Left kidney (tissue), 2 donors: ENCODE results near the gene LCNL1. TPM values are rescaled to one million over a fixed set of nuclear protein-coding genes. Genes with fewer than 3 reads are reported as not detected.

Experiments used
- DNase-seq: peaks from one replicate; pipeline ENCODE4 v3.0.0-alpha.2; 2013
- polyA plus RNA-seq: library from polyadenylated mRNA; unstranded; fragments of 120-200 nt; gene quantifications from one replicate; pipeline ENCODE4 v1.2.1, GENCODE V29; 2013; ENCODE audit not compliant: insufficient read length

The LCNL1 gene
- polyA plus RNA-seq, 1 donor, result 0.43 TPM

DNA sequence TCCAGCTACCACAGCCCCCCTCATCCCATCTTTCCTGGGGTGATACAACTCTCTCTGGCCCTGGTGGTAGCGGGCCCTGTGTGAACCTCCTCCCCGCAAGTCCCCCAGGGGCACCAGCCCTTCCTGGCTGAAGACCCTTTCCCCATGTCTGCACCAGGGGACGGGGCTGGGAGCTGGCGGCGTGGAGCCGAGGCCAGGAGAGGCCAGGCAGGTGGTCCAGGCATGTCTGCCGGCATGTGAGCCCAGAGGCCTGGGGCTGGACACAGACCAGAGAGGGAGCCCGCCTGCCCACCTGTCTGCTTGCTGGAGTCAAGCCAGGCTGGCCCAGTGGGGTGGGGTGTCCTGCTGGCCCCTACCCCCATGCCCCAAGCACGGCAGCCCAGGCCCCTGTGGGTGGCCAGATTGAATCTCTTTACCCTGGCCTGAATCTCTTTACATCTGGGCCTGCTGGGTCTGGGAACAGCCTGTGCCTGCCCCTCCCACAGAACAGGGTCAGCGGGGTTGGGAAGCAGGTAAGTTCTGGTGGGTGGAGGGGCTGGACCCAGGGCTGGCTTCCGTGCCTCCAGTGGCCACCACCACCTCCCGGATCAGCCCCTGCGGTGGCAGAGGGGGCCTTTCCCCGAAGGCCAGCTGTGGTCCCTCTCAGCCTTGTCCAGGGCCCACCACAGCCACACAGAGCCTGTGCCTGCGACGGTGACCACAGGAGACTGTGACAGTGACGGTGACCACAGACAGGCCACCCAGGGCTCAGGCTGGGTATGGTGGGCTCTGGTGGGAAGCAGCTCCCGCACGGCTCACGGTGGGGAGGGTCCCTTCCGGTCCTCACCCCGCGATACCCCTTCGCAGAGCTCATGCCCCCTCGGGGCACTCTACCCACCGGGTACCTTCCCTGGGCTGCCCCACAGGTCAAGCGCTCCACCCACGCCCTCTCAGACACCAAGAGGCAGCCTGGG, 23.6 kb upstream of the LCNL1 start:
- DNase-seq, result no peak

DNA sequence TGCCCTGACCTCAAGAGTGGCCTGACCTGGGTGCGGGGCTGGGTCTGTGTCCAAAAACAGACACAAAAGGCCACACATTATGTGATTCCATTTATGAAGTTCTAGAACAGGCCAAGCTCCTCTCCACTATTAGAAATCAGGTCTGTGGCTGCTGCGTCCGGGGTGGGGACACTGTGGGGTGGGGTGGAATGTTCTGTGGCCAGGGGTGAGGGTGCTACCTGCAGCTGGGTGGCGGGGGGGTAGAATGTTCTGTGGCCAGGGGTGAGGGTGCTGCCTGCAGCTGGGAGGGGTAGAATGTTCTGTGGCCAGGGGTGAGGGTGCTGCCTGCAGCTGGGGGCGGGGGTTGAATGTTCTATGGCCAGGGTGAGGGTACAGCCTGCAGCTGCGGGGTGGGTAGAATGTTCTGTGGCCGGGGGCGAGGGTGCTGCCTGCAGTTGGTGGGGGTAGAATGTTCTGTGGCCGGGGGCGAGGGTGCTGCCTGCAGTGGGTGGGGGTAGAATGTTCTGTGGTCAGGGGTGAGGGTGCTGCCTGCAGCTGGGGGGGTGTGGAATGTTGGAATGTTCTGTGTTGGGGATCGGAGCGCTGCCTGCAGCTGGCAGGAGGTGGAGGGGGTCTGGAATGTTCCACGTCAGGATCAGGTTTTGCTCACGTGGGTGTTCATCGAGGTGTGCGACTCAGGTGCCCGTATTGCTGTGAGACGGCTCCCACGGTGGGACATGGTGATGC, 22.4 kb upstream of the LCNL1 start:
- no peak for DNase-seq

DNA sequence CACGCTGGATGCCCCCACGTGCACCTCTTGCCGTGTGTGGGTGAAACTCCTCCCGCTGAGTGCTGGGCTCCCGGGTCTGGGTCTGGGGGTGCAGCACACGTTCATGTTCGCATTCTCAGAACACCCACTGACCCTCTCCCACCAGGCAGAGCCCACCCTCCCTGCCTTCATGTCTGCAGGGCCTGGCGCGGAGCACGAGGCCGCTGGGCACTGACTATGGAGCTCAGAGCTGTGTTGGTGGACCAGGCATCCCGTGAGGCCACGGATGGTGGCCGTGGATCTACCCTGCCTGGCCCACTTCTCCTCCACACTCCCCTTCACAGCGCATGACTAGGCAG, 21.9 kb upstream of the LCNL1 start:
- no peak for DNase-seq

GRCh38 chr9:136961279-136962065, 21.3 kb upstream of the LCNL1 start:
- DNase-seq, result no peak

DNA sequence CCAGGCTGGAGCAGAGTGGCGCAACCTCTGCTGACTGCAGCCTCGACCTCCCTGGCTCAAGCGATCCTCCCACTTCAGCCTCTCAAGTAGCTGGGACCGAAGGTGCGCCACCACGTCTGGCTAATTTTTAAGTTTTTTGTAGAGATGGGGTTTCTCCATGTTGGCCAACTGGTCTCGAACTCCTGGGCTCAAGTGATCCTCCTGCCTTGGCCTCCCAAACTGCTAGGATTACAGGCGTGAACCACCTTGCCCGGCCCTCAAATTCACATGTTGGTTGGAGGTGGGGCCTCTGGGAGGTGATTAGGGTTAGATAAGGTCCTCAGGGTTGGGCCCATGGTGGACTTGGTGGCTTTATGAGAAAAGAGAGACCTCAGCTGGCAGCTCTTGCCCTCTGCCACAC, 20.6 kb upstream of the LCNL1 start:
- DNase-seq, result no peak

- DNase-seq, result no peak
Measured at GRCh38 chr9:136962701-136963248, 20.0 kb upstream of the LCNL1 start.

DNA sequence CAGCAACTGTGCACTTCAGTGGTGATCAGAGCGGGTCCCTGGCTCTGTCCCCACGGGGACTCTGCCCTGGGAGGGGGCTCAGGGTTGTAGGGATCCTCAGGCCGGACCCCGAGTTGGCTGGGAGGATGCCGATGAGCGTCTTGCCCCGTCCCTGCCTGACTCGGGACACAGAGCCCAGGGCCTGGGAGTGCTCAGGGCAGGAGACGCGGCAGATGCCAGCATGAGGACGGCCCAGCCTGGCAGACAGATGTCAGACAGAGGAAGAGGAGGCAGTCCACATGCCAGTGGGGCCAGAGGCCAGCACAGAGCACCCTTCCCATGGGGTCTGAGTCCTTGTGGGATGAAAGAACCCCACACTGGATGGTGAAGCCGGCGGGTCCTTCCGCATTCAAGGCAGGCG, 19.5 kb upstream of the LCNL1 start:
- DNase-seq, result no peak

DNA sequence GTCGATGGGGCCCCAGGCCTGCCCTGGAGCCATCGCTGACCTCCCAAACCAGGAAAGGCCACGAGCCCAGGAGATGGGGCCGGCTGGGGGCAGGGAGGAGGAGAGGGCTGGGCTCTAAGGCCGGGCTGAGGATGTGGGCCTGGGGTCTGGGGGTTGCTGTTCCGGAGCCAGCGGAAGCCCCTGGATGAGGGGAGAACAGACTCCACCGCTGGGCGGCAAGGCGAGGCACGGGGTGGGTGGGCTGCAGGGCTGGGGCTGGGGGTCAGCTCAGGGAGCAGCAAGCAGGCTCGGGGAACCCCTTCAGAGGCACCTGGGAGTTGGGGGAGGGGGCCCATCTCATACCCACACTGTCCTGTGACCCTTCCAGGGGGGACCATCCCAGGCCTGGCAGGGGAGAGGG, 19.0 kb upstream of the LCNL1 start:
- no peak for DNase-seq

- no peak for DNase-seq
Measured at GRCh38 chr9:136964171-136964689, 18.6 kb upstream of the LCNL1 start.

DNA sequence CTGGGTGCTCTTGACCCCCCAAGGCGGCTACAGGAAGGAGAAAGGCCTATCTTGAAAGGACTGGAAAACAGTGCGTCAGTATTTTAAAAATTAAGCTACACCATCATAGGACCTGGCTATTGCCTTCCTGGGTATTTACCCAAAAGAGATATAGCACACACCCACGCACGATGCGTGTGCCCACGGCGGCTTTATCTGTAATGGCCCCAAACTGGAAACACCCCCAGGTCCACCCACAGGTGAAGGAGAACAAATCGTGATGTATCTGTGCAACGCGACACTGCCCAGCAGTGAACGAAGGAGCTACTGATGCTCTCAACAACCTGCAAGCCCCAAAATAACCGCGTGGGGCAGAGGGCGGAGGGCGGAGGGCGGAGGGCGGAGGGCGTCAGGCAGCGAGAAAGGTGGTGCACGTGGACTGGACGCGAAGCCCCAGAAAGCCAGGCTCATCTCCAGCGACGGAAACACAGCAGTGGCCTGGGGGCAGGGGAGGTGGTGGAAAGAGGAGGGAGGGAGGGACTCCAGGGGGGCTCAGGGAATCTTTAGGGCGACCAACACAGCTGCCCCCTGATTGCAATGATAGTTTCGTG, 17.9 kb upstream of the LCNL1 start:
- no peak for DNase-seq

GRCh38 chr9:136965771-136966484, 16.9 kb upstream of the LCNL1 start:
- DNase-seq, result no peak

DNA sequence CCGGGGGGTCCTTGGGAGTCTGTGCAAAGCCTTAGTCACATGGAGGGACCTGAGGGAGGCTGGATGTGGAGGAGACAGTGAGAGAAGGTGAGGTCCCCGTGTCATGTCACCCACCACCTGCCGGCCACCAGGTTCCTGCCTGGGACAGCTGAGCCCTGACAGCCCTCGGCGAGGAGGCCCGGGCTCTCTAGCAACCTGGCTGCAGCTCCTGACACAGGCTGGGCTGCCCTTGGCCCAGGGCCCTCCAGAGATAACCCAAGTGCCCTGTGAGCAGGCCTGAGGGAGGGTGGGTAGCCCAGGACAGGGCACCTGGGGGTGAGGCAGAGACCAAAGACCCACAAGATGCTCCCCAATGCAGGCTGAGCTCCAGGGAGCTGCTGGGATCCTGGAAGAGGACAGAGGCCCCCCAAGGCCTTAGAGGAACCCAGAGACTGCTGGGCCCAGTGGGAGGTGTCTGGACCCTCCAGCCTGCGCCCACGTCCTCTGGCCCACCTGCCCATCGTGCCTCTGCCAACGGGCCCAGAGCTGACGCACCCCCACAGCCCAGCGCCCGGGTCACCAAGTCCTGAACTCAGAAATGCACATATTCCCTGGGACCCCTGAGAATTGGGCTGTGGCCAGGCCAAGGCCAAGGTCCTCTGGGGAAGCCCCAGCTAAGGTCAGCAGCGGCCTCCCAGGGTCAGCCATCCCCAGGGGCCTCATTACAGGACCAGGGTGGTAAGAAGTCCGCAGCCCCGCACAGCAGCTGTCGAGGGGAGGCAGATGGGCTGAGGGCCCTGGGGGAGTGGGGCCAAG, 14.3 kb upstream of the LCNL1 start:
- DNase-seq, result no peak

DNA sequence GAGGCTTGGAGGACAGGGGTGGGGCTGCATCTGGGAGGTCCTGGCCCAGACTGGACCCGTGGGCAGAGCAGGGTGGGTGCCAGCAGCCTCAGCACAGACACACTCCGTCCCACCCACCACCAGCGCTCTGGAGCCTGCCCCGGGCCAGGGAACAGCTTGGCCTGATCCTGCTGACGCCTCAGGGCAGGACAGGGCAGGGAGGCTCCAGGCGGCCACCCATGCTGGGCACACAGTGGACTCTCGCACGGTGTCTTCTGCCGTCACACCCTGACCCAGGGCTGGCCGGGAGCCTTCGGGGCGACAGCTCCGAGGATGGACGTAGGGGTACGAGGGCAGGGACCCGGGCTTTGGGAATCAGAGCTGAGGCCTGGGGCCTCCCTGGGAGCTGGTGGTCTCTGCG, 13.6 kb upstream of the LCNL1 start:
- no peak for DNase-seq

- no peak for DNase-seq
Measured at GRCh38 chr9:136969774-136970173, 13.0 kb upstream of the LCNL1 start.

- no peak for DNase-seq
Measured at GRCh38 chr9:136970361-136970760, 12.4 kb upstream of the LCNL1 start.

DNA sequence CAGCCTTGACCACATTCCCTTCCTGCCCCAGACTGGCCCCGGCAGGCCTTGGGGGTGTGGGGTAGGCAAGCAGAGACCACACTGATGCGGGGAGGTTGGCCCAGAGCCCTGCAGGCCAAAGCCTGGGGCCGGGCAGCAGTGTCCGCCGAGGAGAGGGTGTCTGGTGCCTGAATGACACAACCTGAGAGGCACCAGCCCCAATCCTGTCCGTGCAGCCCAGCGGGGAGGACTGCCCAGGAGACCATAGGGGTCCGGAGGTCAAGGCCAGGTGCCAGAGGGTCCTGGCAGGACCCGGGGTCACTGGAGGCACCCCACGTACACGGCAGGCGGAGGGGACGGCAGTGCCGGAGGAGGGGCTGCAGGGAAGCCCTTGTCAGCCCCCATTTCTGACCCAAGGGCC, 11.0 kb upstream of the LCNL1 start:
- no peak for DNase-seq

GRCh38 chr9:136972335-136972734, 10.5 kb upstream of the LCNL1 start:
- no peak for DNase-seq

GRCh38 chr9:136972743-136973142, 10.1 kb upstream of the LCNL1 start:
- no peak for DNase-seq

DNA sequence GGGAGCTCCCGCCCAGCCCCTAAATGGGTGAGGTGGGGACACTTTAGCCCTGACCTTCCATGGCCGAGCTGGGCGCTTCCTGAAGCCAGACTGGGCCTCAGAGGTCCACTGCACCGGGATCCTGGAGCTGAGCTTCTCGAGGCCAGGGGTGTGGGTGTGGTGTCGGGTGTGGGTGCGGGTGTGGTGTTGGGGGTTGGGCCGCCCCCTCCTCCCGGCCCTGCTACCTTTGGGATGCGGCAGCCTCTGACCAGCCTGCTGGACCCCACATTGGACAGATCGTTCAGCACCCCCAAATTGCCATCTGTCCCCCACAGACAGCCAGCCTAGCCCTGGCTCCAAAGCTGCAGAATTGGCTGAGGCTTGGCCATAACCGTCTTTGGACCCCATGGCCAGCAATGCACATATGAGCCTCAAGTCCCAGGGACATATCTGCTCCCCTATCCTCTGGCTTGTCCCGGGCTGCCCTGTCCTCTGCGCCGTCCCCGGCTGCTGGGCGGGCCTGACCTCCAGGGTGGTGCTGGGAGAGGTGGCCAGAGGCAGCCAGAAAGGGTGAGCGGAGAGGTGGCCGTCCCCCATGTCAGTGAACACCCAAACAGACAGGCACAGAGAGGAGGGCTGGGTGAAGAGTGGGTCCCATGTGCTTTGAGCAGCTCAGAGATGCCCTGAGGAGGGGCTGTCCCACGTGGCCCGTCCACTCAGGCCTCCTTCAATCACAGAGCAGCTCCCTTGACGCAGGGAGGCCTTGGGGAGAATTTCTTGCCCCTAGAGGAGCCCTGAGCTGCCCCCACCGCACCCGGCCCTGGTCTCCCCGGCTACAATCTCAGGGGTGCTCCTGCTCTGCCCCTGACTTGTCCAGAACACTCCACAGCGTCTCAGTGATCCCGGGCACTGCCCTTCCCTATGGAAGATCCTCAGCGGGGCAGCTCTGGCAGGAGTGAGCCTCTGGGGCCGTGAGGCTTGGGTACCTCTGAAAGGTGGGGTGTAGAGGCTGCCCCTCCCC, 8.9 kb upstream of the LCNL1 start:
- DNase-seq, result no peak
